Sigmoid colon (tissue), 7 donors: Measurements from ENCODE around the gene CDC14A. TPM values are rescaled to one million over a fixed set of nuclear protein-coding genes. Genes with fewer than 3 reads are reported as not detected.

Experiments used
- DNase-seq: peaks from one replicate; pipeline ENCODE4 v3.0.0-alpha.2; 2019
- H3K27ac ChIP-seq, 4 donors: fragments of 200-600 bp; sonication (generic); one replicate each; pipeline ENCODE4 v1.5.1; 2016 to 2019; ENCODE audit warnings: mild to moderate bottlenecking in 1 of 4
- H3K27me3 ChIP-seq, 3 donors: fragments of 200-600 bp; sonication (generic); one replicate each; pipeline ENCODE4 v1.5.1; 2019; ENCODE audit warnings: mild to moderate bottlenecking in 1 of 3
- H3K36me3 ChIP-seq, 4 donors: fragments of 200-600 bp; sonication (generic); one replicate each; pipeline ENCODE4 v1.5.1; 2016 to 2019
- H3K4me1 ChIP-seq, 4 donors: fragments of 200-600 bp; sonication (generic); one replicate each; pipeline ENCODE4 v1.5.1; 2017 to 2019
- H3K4me3 ChIP-seq, 4 donors: fragments of 200-600 bp; sonication (generic); one replicate each; pipeline ENCODE4 v1.5.1; 2017 to 2019; ENCODE audit warnings: mild to moderate bottlenecking in 2 of 4, moderate library complexity in 1 of 4
- H3K9me3 ChIP-seq, 4 donors: fragments of 200-600 bp in 3 of 4; sonication (generic) in 3 of 4; one replicate each; pipeline versions ENCODE4 v1.5.1 to v1.6.1; 2013 to 2019
- CTCF ChIP-seq, 4 experiments: fragments of 450-650 bp in 3 of 4; fragments of 200-600 bp in 1 of 4; IDR thresholded peaks; one replicate each; pipeline ENCODE4 v1.5.1; 2016 to 2019; ENCODE audit warnings: antibody characterized with exemption in 4 of 4, mild to moderate bottlenecking in 3 of 4, moderate library complexity in 2 of 4
- EP300 ChIP-seq, 4 donors: sonication (generic); formaldehyde crosslinking; IDR thresholded peaks; one replicate each; pipeline ENCODE4 v1.6.1; 2017; ENCODE audit warnings: antibody characterized with exemption in 4 of 4
- POLR2A ChIP-seq, 2 donors: fragments of 450-650 bp; IDR thresholded peaks; one replicate each; pipeline ENCODE4 v1.6.1; 2016; ENCODE audit warnings: antibody characterized with exemption in 2 of 2, mild to moderate bottlenecking in 2 of 2, moderate library complexity in 2 of 2
- POLR2AphosphoS5 ChIP-seq, 4 donors: sonication (generic); formaldehyde crosslinking; IDR thresholded peaks; one replicate each; pipeline ENCODE4 v1.6.1; 2017; ENCODE audit warnings: antibody characterized with exemption in 4 of 4
- WGBS, 2 donors: extraction: QIAGEN DNeasy Blood & Tissue Kit; methylation state at CpG; one replicate each; pipeline ENCODE4 v1.1.7; 2013; 5-methylcytosine and 5-hydroxymethylcytosine counted together
- intact Hi-C: fragments of 100-400 bp; cut with DNase I; formaldehyde crosslinking; loops from one replicate; pipeline ENCODE4 v1.15.1; 2023
- polyA plus RNA-seq, 3 donors: library from polyadenylated mRNA; stranded (reverse); fragments of 200-250 nt; gene quantifications; one replicate each; pipeline ENCODE4 v1.2.3, GENCODE V29; 2013
- total RNA-seq, 4 donors: library from RNA; depleted of rRNA; stranded (reverse); fragments of >200 nt; gene quantifications; one replicate each; pipeline ENCODE4 v1.1.0, GENCODE V29; 2016
- donor health status: healthy with polysubstance abuse.
- donor health status: Bipolar disorder and iron deficiency.
- donor health status: healthy.

The CDC14A gene
- total and polyA plus RNA-seq, 7 donors, result 4.6 to 22.7 (median 11.8) TPM

DNA sequence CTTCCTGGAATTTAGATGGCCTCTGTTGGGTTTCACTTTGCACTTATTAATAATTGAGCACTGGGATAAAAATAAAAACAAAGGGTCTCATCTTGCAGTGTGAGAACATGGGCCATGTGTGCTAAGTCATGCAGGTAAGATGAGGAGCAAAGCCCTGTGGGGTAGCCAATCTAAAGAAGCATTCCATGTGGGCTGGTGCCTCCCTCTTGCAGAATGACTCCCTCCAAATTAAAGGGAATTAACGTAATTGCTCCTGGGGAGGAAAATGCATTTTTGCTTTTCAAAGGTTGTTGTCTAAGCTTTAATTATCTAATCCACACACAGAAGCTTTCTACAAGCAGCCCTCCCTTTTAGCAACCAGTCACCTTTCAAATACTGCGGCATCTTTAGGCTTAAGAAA, 69.8 kb downstream of the CDC14A start:
- 95 to 96% methylated on average over 2 of the region's 2 CpGs for WGBS, 2 donors
- Histone ChIP-seq H3K27ac (no peak overlapping the region), H3K27me3 (no peaks in the 10 kb centered on the region), H3K36me3 (no peaks in the 10 kb centered on the region), H3K4me3 (no peak overlapping the region), H3K4me1 (no peaks in the 10 kb centered on the region), H3K9me3 (no peaks in the 10 kb centered on the region)
- intact Hi-C loops, result no loop called here
- no peak for DNase-seq
- TF ChIP-seq CTCF (IDR thresholded peaks at IDR 0.05) (no peak), POLR2AphosphoS5 (IDR thresholded peaks at IDR 0.05) (no peak), EP300 (IDR thresholded peaks at IDR 0.05) (no peak)

DNA sequence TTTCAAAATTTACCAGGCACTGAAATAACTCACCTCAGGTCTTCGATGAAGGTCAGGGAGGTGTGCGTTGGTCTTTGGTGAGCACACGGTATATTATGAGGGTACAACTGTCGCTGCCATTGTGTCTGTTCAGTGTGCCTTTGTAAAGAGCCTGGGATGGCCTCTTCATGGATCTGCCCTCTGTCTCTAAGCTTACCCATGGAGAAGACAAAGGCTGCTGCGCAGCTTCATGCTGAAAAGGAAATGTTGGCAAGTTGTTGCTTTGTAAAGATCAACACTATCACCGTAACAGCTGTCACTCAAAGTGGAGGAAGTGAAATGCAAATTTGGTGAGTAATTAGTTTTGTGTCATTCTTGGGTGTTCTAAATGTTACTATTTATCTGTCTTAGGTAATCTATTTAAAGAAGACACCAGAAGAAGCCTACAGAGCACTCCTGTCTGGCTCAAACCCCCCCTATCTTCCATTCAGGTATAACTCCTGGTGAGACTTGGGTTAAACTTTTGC, 71.6 kb downstream of the CDC14A start:
- DNase-seq, result no peak
- Histone ChIP-seq H3K4me3 (no peak overlapping the region), H3K9me3 (no peaks in the 10 kb centered on the region), H3K27me3 (no peaks in the 10 kb centered on the region), H3K36me3 (no peaks in the 10 kb centered on the region), H3K27ac (no peak overlapping the region), H3K4me1 (no peaks in the 10 kb centered on the region)
- WGBS, 2 donors, result 83 to 84% methylated on average over 6 of the region's 6 CpGs
- TF ChIP-seq EP300 (IDR thresholded peaks at IDR 0.05) (no peak), POLR2A (IDR thresholded peaks at IDR 0.05) (no peak), CTCF (IDR thresholded peaks at IDR 0.05) (no peak), POLR2AphosphoS5 (IDR thresholded peaks at IDR 0.05) (no peak)
- intact Hi-C loops, result no loop called here

GRCh38 chr1:100428160-100428559, 75.9 kb downstream of the CDC14A start:
- Histone ChIP-seq H3K4me1 (peaks cover 0 to 13% (median 5%) of the 10 kb centered on the region in 4 donors), H3K9me3 (no peaks in the 10 kb centered on the region), H3K27me3 (no peaks in the 10 kb centered on the region), H3K36me3 (no peaks in the 10 kb centered on the region), H3K4me3 (no peak overlapping the region), H3K27ac (no peak overlapping the region)
- no peak for TF ChIP-seq POLR2AphosphoS5 (IDR thresholded peaks at IDR 0.05)
- intact Hi-C loops, result no loop called here
- no peak for DNase-seq

- Histone ChIP-seq H3K27ac (no peak overlapping the region), H3K4me3 (no peak overlapping the region), H3K9me3 (no peaks in the 10 kb centered on the region), H3K36me3 (no peaks in the 10 kb centered on the region), H3K27me3 (no peaks in the 10 kb centered on the region), H3K4me1 (peaks cover 0 to 13% (median 5%) of the 10 kb centered on the region in 4 donors)
- TF ChIP-seq POLR2A (IDR thresholded peaks at IDR 0.05), result no peak
- TF ChIP-seq EP300 (IDR thresholded peaks at IDR 0.05), result no peak
- no peak for TF ChIP-seq POLR2AphosphoS5 (IDR thresholded peaks at IDR 0.05)
- no peak for TF ChIP-seq CTCF (IDR thresholded peaks at IDR 0.05)
- 20 to 51% methylated on average over 2 of the region's 2 CpGs for WGBS, 2 donors
- intact Hi-C loops, result no loop called here
- DNase-seq, result no peak
Observed at GRCh38 chr1:100430325-100430756, 78.0 kb downstream of the CDC14A start.

GRCh38 chr1:100431954-100432353, 79.6 kb downstream of the CDC14A start:
- DNase-seq, result no peak
- Histone ChIP-seq H3K4me3 (no peak overlapping the region), H3K9me3 (no peaks in the 10 kb centered on the region), H3K27ac (no peak overlapping the region), H3K4me1 (peaks cover 0 to 13% (median 5%) of the 10 kb centered on the region in 4 donors), H3K36me3 (no peaks in the 10 kb centered on the region), H3K27me3 (no peaks in the 10 kb centered on the region)
- TF ChIP-seq POLR2AphosphoS5 (IDR thresholded peaks at IDR 0.05), result no peak
- intact Hi-C loops, result no loop called here
- 88% methylated on average over 2 of the region's 2 CpGs for WGBS, 2 donors

DNA sequence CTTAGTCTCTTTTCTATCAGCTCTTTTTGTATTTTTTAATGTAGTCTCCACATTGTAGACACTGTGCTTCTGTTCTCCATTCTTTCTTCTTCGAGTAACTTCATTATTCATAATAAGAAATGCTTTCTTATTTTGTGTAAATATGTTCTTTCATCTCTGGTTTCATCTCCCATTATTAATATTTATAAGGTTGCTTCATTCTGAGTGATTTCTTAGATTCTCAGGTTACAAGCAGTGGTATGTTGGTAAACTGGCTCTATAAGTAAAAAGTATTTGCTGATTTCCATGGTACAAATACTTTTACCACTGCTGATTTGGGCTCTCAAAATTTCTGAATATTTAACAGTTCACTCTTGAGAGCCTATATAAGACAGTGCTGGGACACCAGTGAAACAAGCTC, 81.3 kb downstream of the CDC14A start:
- Histone ChIP-seq H3K27me3 (no peaks in the 10 kb centered on the region), H3K4me1 (peaks cover 0 to 14% (median 6%) of the 10 kb centered on the region in 4 donors), H3K27ac (no peak overlapping the region), H3K36me3 (no peaks in the 10 kb centered on the region), H3K9me3 (no peaks in the 10 kb centered on the region), H3K4me3 (no peak overlapping the region)
- WGBS, 2 donors, result 84 to 88% methylated on average over 1 of the region's 1 CpG
- no peak for DNase-seq
- intact Hi-C loops, result no loop called here
- TF ChIP-seq CTCF (IDR thresholded peaks at IDR 0.05), result no peak
- no peak for TF ChIP-seq POLR2A (IDR thresholded peaks at IDR 0.05)
- TF ChIP-seq EP300 (IDR thresholded peaks at IDR 0.05), result no peak
- TF ChIP-seq POLR2AphosphoS5 (IDR thresholded peaks at IDR 0.05), result no peak
